ENCODE results near the gene PLVAP.
A peak's percentile ranks its signal among the peaks of the same experiment; 100 is the strongest.

The PLVAP gene

GRCh38 chr19:17421942-17422341, 44.8 kb upstream of the PLVAP start:
- Histone ChIP-seq H4K20me1 (ENCODE audit: low read depth, low read length) (no peaks in the 10 kb centered on the region), H3K4me3 (ENCODE audit: insufficient read depth, low read length, poor library complexity, severe bottlenecking) (no peak overlapping the region), H3K79me2 (ENCODE audit: insufficient read depth, low read length) (no peaks in the 10 kb centered on the region), H3F3A (ENCODE audit: insufficient read depth) (peaks cover 7% of the 10 kb centered on the region; the same call in 1 of the 2 replicates), H3K9me2 (replicated peaks; ENCODE audit: insufficient read depth, low read length) (no peaks in the 10 kb centered on the region), H3K36me3 (ENCODE audit: low read length) (no peaks in the 10 kb centered on the region), H3K9ac (ENCODE audit: low read length) (no peak overlapping the region), H3K27ac (ENCODE audit: low read depth, low read length) (no peak overlapping the region), H3K9me3 (ENCODE audit: insufficient read depth, low read length) (no peaks in the 10 kb centered on the region), H2AFZ (ENCODE audit: low read depth, low read length, severe bottlenecking) (no peak overlapping the region), H3K27me3 (ENCODE audit: low read length) (no peaks in the 10 kb centered on the region), H3K4me2 (ENCODE audit: low read depth, low read length, poor library complexity, severe bottlenecking) (no peak overlapping the region)
- TF ChIP-seq EZH2phosphoT487 (conservative IDR thresholded peaks at IDR 0.05; ENCODE audit: low read length) (no peak), CTCF (IDR thresholded peaks at IDR 0.05; ENCODE audit: insufficient read depth, low read length, poor library complexity, severe bottlenecking) (no peak)

DNA sequence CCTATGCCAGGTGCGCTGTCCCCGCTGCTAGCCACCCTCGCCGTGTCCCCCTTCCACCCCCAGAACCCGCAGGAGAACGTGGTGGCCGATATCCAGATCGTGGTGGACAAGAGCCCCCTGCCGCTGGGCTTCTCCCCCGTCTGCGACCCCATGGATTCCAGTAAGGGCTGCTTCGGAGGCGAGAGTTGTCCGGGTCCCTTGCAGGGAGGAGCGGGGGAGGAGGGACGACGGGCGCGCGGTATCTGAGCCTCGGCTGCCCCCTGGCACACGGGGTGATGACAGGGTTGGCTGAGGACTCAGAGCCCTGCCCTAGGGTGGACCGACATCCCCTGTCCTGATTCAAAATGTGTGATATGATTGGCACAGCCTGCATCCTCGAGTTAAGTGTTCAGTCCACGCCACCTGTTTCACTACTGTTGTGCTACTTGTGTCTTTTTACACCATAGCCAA, 43.4 kb upstream of the PLVAP start:
- Histone ChIP-seq H3K9ac (ENCODE audit: low read length) (peak overlapping the region; percentile 68), H3K27me3 (ENCODE audit: low read length) (no peaks in the 10 kb centered on the region), H3K36me3 (ENCODE audit: low read length) (no peaks in the 10 kb centered on the region), H4K20me1 (ENCODE audit: low read depth, low read length) (no peaks in the 10 kb centered on the region), H2AFZ (ENCODE audit: low read depth, low read length, severe bottlenecking) (peak overlapping the region; percentile 91), H3K9me2 (replicated peaks; ENCODE audit: insufficient read depth, low read length) (no peaks in the 10 kb centered on the region), H3K4me2 (ENCODE audit: low read depth, low read length, poor library complexity, severe bottlenecking) (peak overlapping the region; percentile 73), H3F3A (ENCODE audit: insufficient read depth) (peaks cover 7% of the 10 kb centered on the region; the same call in 1 of the 2 replicates), H3K27ac (ENCODE audit: low read depth, low read length) (peak overlapping the region; percentile 17; the same call in 1 of the 2 replicates), H3K79me2 (ENCODE audit: insufficient read depth, low read length) (no peaks in the 10 kb centered on the region), H3K9me3 (ENCODE audit: insufficient read depth, low read length) (no peaks in the 10 kb centered on the region), H3K4me3 (ENCODE audit: insufficient read depth, low read length, poor library complexity, severe bottlenecking) (peak overlapping the region; percentile 83)
- TF ChIP-seq EZH2phosphoT487 (conservative IDR thresholded peaks at IDR 0.05; ENCODE audit: low read length) (no peak), CTCF (IDR thresholded peaks at IDR 0.05; ENCODE audit: insufficient read depth, low read length, poor library complexity, severe bottlenecking) (no peak)

GRCh38 chr19:17419621-17420474, 42.7 kb upstream of the PLVAP start, which contains the start of gene MVB12A:
Gene MVB12A (plus strand): TSS chr19:17420047. CDS start chr19:17420136, 89 bp downstream.
- H3K27ac ChIP-seq (ENCODE audit: low read depth, low read length) = peak within 1 kb of the TSS; percentile 40
- no peaks in the 10 kb centered on the region for H4K20me1 ChIP-seq (ENCODE audit: low read depth, low read length)

More at GRCh38 chr19:17419621-17420474, 42.7 kb upstream of the PLVAP start, which contains the start of gene MVB12A:
- H3K36me3 ChIP-seq (ENCODE audit: low read length) = no peaks in the 10 kb centered on the region
- peak within 1 kb of the TSS; percentile 70 for H3K9ac ChIP-seq (ENCODE audit: low read length)
- no peaks in the 10 kb centered on the region for H3K79me2 ChIP-seq (ENCODE audit: insufficient read depth, low read length)
- no peaks in the 10 kb centered on the region for H3K9me3 ChIP-seq (ENCODE audit: insufficient read depth, low read length)
- H3K27me3 ChIP-seq (ENCODE audit: low read length) = no peaks in the 10 kb centered on the region
- H3K9me2 ChIP-seq (replicated peaks; ENCODE audit: insufficient read depth, low read length) = no peaks in the 10 kb centered on the region
- H2AFZ ChIP-seq (ENCODE audit: low read depth, low read length, severe bottlenecking) = peak within 1 kb of the TSS; percentile 91
- no peak for TF ChIP-seq CTCF (IDR thresholded peaks at IDR 0.05; ENCODE audit: insufficient read depth, low read length, poor library complexity, severe bottlenecking)
- peaks cover 7% of the 10 kb centered on the region; the same call in 1 of the 2 replicates for H3F3A ChIP-seq (ENCODE audit: insufficient read depth)
- peak within 1 kb of the TSS; percentile 83 for H3K4me3 ChIP-seq (ENCODE audit: insufficient read depth, low read length, poor library complexity, severe bottlenecking)
- H3K4me2 ChIP-seq (ENCODE audit: low read depth, low read length, poor library complexity, severe bottlenecking) = peak within 1 kb of the TSS; percentile 84
